DMS153 (cell line): Measurements from ENCODE around the gene SSH3.
"Not testable (repeated sequence)": the region's sequence is repeated elsewhere in the genome, so short reads cannot be mapped to it uniquely, and the experiment has no call there.

Experiments
- DNase-seq: peaks from one replicate; lab custom pipeline; 2025; lab: John Stamatoyannopoulos, UW

SSH3 gene

DNA sequence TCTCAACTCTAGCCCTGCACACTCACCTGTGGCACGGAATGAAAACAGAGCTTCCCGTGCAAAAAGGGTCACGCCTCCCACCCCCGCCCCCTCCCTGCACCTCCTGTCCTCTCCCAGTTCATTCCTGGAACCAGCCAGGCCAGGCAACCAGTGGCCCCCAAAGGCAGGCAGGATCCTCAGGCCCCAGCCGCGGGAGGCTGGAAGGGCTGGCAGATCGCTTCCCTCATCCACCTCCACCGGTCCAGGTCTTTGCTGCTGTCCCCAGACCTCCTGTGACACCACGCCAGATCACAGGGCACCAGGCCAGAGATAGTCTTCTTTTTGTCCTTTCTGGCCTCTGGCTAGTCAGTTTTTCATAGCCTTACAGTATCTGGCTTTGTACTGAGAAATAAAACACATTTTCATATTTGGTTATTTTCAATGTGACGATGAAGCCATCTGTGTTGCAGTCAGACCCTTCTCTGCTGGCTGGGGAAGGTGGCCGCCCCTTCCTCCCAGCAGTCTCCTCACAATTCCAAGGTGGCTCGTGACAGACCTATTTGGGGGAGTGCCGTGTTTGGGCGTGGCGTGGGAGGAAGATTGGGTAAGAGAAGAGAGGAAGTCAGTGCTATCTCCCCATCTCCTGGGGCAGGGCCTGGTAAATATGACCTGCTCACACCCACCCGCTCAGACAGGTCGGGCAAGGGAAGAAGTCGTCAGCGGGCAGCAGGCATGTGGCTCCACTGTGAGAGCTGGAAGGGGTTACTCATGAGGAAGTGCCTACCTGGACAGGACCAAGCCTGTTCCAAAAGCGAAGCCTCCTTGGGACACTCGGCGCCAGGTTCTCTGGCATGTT, 9.1 kb downstream of the SSH3 start:
- no peak for DNase-seq

GRCh38 chr11:67313125-67313890, 10.0 kb downstream of the SSH3 start:
- no peak for DNase-seq

- no peak for DNase-seq
These were observed 10.9 kb downstream of the SSH3 start for GRCh38 chr11:67314218-67314617.

GRCh38 chr11:67315325-67315909, 12.1 kb downstream of the SSH3 start:
- no peak for DNase-seq

DNA sequence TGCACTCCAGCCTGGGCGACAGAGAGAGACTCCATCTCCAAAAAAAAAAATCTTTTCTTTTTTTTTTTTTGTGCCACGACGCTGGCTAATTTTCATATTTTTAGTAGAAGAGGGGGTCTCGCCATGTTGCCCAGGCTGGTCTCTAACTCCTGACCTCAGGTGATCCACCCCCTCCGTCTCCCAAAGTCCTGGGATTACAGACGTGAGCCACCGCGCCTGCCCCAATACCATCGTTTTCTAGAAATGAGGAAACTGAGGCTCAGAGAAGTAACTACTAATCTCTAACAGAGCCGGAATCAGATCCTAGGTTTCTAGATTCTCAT, 13.5 kb downstream of the SSH3 start:
- no peak for DNase-seq

DNA sequence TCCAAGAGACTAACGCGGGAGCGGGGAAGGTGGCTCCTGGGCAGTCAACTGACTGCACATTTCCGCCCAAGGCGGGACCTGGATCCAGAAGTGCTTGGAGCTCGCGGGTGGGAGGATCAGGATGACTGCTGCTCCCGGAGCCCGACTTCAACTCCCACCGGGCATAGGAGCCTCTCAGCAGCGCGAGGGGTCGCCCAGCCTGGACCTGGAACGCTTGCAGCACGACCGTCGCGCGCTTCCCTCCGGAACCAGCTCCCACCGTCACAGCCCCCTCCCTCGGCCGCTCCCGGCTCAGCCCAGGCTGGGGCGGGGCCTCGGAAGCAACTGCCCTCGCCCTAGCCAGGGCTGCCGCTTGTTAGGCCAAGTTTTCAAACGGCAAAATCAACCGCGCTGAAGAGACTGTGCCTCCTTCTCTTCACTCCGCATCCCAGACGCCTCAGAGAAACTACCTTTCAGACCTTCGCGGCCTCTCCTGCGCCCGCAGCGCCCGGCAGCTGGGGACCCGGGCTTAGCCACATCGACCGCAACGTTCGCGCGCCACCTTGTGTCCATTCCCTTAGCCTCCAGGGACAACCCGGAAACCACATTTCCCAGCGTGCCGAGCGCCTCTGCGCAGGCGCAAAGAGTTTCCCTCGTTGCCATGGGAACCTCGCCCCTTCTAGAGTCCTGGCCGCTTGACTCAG, 14.0 kb downstream of the SSH3 start:
- DNase-seq: peak; percentile 88

DNA sequence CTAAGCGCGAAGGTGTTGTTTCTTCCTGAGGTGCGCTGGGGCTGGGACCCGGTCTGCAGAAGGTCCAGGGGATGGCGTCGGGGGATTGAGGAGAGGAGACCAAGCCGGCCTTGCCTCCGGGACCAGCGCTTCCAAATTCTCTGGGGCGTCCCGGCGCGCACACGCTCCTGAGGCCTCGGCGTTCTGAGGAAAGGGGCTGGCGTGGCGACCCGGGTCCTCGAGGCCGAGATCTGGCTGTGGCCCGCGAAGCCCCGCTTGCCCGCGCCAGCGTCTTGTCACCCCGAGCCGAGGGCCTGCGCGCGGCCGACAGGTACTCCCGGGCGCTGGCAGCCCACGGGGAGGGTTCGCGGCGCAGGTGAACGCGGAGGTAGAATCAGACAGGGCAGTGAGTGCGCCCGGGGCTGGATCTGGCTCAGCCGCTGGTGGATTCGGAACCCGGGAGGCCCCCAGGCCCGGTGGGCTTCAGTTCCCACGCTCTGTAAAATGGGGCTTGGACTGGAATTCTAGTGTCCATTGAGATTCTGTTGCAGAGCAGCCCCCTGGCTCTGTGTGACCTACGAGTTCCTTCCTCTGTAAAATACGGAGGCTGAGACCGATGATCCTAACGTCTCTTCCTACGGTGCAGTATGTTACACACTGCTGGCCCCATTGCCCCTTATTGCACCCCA, 14.7 kb downstream of the SSH3 start:
- DNase-seq: no peak

GRCh38 chr11:67318876-67319275, 15.5 kb downstream of the SSH3 start:
- not testable (repeated sequence) for DNase-seq

DNA sequence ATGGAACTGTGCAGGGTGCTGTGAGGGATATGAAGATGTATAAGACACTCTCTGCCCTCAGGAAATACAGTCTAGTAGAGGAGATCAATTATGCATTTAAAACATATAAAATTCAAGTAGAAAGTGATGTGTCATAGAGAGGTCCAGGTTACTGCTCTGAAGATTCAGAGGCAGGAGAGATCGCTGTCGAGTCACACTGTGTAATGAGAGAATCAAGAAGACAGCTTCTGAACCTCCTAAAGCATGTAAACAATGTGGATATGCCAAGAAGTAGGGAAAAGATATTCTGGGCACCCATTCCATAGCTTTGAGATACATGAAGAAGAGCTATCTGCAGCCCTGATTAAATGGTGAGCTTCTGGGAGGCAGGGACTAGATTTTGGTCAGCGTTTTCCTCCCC, 16.7 kb downstream of the SSH3 start:
- no peak for DNase-seq

GRCh38 chr11:67320691-67321090, 17.4 kb downstream of the SSH3 start:
- DNase-seq: no peak

DNA sequence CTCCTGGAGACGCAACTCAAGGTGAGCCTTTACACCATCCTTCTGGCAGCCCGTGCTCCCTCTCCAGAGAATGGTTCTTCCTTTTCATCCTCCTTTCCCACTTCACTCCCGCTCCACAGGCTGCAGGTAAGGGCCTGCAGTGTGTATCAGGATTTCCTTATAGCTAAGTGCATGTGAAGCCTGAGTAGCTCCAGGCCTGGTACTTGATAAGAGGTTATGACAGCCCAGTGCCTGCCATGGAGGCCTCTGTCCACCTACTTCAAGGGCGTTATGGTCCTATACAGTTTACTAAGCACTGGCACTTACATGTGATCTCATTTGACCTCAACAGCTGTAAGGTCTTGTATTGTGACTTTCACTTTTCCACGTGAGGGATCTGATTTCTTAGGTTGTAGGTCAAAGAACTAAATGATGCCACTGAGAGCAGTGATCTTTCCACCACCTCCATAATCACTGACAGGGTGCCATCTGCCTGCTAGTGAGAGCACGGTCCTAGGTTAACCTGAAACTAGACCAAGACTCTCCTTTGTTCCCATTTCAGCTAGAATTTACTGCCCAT, 18.1 kb downstream of the SSH3 start:
- no peak for DNase-seq

DNA sequence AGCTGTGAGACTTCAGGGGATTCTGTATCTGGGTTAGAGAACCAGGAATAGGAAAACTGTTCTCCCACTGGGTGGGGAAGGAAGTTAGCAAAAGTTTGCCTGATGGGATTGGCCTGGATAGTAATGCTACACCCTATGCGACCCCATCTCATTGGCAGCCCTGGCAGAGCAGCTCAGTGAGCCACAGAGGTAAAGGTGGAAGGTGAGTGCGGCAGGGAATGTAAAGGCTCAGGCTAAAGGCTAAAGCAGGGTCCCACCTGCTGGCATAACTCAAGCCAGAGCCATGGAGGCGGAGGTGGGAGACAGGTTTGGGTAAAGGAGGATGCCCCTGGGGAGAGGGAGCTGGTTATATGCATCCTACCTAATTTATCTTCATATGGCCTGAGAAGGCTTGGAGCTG, 18.7 kb downstream of the SSH3 start:
- no peak for DNase-seq

- DNase-seq: no peak
These were observed 20.2 kb downstream of the SSH3 start for GRCh38 chr11:67323526-67323925.

GRCh38 chr11:67332081-67332691, 28.9 kb downstream of the SSH3 start:
- no peak for DNase-seq

- DNase-seq: no peak
These were observed 33.9 kb downstream of the SSH3 start for GRCh38 chr11:67337257-67337656.

DNA sequence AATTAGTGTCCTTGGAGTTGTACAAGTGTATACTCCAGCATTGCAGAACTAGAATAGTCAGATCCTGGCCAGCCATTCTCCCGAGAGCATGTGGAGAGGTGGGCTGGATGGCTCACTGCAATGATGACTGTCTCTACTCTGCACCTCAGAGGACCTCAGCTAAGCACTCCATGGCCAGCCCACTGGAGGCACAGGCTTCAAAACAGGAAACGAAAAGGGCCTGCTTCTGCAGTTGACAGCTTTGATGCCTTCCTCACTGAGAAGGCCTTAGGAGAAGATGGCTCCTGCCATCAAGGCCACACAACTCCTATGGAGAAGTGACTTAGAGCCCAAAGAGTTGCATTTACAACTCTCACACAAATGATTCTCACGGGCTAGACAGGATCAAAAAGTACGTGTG, 40.9 kb downstream of the SSH3 start:
- no peak for DNase-seq

DNA sequence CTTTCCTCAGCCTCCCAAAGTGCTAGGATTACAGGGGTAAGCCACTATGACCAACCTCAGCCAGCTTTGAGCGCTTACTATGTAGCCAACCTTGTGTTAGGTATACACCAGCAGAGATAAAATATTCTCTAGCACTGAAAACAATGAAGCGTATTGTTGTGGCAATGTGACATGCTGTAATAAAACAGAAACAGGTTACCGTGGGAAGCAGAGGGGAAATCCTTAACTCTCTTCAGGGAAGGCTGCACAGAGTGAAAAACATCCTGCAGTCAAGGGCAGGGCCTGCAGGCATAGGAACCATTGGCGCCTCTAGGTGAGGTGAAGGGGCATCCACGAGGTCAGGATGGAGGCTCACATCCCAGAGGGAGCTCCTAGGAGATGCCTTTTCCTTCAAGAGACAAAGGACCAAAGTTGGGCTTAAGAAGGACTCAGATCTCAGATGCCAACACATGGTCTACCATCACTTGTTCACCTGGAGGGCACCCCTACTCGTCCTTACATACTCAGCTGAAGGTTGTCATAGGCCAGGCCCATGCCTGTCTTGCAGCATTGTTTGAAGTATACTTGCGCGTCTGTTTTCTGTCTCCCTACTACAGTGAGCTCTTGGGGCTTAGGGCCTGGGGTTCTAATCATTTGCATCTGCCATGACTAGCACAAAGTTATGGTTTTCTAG, 42.1 kb downstream of the SSH3 start:
- DNase-seq: no peak

DNA sequence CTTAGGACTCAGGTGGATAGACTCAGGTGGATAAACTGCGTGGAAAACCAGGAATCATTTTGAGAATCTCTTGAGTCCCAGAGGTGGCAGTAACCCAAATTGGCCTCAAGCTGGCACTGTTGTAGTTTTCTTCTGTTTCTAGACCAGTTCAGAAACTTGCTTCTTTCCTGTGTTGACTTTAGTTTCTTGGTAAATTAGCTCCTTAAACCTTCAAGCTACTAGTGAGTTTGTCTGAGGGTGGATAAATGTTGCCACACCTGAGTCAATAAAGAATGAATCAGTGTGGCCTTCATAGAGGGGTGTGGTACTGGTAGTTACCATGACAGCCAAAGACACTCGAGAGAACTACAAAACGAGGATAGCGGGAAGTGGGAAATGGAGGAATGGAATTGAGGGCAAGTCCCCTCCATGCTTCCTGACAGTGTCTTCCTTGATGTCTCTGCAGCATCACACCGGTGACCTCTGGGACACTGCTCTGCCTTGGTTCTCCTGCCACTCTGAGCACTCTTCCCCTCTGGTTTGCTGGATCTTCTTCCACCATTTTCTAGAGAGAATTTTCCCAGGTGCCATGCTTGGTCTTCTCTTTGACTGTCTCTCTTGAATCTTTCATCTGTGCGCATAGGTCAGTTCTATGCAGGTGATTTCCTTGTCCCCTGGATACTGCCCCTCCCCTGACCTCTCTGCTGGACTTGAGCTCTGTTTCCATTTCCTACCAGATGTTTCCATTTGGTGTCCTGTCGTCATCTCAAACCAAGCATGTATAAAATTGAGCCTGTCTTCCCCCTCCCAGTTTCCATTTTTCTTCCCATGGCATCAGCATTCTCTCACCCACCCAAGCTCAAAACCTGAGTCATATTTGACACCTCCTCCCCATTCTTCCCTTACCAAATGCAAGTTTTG, 42.8 kb downstream of the SSH3 start:
- DNase-seq: peak; percentile 36

DNA sequence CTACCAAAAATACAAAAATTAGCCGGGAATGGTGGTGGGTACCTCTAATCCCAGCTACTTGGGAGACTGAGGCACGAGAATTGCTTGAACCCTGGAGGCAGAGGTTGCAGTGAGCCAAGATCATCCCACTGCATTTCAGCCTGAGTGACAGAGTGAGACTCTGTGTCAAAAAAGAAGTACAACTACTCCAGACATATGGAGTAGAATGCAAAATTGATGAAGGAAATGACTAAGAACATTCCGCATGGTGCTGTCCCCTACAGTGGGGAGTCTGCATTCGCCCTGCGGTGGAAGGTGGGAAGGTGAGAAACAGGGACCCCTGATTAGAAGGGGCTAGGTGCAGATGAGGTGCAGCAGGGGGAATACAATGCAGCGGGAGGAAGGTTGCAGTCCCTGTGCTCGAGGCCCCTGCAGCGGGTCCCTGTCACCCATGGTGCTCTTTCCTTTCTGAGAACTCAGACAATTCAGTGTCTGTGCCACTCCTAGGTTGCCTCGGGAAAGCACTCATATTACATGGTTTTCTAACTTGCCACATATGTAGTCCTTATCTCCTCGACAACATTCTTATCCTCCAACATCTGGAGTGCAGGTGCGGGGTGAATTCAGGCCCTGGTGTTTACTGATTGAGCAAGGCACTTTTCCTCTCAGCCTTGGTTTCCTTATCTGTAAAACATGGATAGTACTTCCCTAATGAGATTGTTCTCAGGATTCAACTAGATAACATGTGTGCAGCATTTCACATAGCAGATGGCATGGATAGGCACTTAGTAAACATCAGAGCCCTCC, 44.8 kb downstream of the SSH3 start:
- DNase-seq: no peak
